Measurements from ENCODE around the gene LSM12. TPM values are rescaled to one million over a fixed set of nuclear protein-coding genes. Genes with fewer than 3 reads are reported as not detected.
"Not testable (repeated sequence)": the region's sequence is repeated elsewhere in the genome, so short reads cannot be mapped to it uniquely, and the experiment has no call there.

The LSM12 gene
- total RNA-seq, 4 donors from 2014 or later: 37.8 to 59.2 (median 46.0) TPM

DNA sequence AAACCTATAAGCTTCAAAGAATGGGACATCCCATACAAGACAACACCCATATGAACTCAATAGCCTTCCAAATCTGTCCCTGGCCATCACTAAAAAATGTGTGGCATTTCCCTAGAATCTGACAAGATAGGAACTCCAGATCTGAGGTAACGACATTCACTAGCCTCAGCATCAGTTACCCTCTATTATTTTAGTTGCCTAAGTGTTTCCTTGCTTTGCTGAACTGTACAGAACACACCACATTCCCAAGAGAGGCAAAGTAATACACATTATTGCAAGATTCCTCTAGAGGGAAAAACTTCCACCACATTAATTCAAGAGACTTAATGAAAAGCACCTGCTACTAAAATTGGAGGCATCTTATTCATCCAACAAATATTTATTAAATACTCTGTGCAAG is 5.0 kb downstream of the LSM12 start:
- Histone ChIP-seq H3K4me3 (no peak overlapping the region), H3K27me3 (no peaks in the 10 kb centered on the region), H3K9me3 (no peaks in the 10 kb centered on the region), H3K36me3 (peaks cover 27 to 77% (median 49%) of the 10 kb centered on the region in 4 donors), H3K4me1 (peaks cover 32 to 52% (median 34%) of the 10 kb centered on the region in 4 donors), H3K27ac (replicated peaks in 1 of 4) (no peak overlapping the region)
- intact Hi-C loops (cut with DNase I): no loop called here
- no peak for DNase-seq (ENCODE audit: extremely low spot score)
- no peak for TF ChIP-seq POLR2AphosphoS5 (IDR thresholded peaks at IDR 0.05)
- no peak for TF ChIP-seq EP300 (IDR thresholded peaks at IDR 0.05)
- no peak for TF ChIP-seq POLR2A (IDR thresholded peaks at IDR 0.05; ENCODE audit: low read depth)
- TF ChIP-seq, protein P1, sequence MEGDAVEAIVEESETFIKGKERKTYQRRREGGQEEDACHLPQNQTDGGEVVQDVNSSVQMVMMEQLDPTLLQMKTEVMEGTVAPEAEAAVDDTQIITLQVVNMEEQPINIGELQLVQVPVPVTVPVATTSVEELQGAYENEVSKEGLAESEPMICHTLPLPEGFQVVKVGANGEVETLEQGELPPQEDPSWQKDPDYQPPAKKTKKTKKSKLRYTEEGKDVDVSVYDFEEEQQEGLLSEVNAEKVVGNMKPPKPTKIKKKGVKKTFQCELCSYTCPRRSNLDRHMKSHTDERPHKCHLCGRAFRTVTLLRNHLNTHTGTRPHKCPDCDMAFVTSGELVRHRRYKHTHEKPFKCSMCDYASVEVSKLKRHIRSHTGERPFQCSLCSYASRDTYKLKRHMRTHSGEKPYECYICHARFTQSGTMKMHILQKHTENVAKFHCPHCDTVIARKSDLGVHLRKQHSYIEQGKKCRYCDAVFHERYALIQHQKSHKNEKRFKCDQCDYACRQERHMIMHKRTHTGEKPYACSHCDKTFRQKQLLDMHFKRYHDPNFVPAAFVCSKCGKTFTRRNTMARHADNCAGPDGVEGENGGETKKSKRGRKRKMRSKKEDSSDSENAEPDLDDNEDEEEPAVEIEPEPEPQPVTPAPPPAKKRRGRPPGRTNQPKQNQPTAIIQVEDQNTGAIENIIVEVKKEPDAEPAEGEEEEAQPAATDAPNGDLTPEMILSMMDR (IDR thresholded peaks at IDR 0.05): no peak
- WGBS: 60% methylated on average over 1 of the region's 1 CpG

DNA sequence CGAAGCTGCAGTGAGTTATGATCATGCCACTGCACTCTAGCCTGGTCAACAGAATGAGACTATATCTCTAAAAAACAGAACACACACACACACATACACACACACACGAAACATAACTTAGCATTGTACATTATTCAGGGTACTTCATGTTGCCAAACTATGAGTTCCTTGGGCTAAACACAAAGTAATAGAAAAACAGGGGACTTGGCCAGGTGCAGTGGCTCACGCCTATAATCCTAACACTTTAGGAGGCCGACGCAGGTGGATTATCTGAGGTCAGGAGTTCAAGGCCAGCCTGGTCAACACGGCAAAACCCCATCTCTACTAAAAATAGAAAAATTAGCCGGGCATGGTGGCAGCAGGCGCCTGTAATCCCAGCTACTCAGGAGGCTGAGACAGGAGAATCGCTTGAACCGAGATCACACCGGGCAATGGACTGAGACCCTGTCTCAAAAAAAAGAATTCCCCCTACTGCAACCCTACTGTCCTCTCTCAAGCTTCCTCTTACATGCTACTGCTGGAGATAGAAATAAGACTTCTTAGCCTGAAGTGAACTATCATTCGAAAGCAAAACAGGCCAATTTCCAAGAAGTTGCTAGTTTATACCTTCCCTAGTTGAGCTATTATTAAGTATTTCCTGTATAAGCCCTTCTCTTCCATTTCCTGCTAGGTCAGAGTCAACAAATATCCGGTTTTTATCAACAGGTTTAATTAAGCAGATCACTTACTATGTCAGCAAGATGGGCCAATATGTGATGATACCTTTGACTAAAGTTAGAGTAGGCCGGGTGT is 7.2 kb downstream of the LSM12 start:
- WGBS: 89% methylated on average over 14 of the region's 14 CpGs
- peaks cover 27 to 89% (median 57%) of the 10 kb centered on the region in 4 donors for H3K36me3 ChIP-seq

DNA sequence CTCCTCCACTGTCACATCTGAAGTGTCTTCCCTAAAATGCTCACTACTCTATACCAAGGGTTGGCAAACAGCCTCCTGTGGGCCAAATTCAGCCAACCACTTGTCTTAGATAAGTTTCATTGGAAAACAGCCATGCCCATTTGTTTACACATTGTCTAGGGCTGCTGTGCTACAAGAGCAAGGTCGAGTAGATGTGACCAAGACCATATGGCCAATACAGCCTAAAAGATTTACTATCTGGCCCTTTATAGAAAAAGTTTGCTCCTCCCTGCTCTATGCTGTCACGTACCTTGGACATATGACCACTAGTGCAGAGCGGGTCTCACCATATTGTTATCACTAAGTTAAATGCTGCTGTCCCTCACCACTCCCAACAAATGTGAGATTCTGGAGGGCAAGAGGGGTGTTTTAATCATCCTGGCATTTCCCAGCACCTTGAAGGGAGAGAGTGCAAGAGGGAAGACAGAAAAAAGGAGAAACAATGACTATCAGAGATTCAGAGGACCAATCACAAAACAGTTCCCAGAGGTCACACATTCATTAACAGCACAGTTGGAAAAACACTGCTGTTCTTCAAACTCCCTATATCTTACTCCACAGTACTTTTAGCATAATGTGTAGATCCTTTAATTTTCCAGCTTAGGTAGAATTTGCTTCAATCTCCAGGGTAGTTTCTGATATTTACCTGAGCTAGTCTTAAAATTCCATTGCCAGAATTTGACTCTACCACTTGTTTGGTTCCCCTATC is 13.2 kb downstream of the LSM12 start:
- Histone ChIP-seq H3K4me3 (no peak overlapping the region), H3K36me3 (peaks cover 33 to 82% (median 65%) of the 10 kb centered on the region in 4 donors), H3K4me1 (peaks cover 7 to 19% (median 12%) of the 10 kb centered on the region in 4 donors), H3K27ac (replicated peaks in 1 of 4) (no peak overlapping the region), H3K9me3 (no peaks in the 10 kb centered on the region), H3K27me3 (no peaks in the 10 kb centered on the region)
- TF ChIP-seq POLR2AphosphoS5 (IDR thresholded peaks at IDR 0.05): no peak
- no peak for TF ChIP-seq EP300 (IDR thresholded peaks at IDR 0.05)
- no peak for TF ChIP-seq POLR2A (IDR thresholded peaks at IDR 0.05; ENCODE audit: low read depth)
- TF ChIP-seq, protein P1 (IDR thresholded peaks at IDR 0.05): no peak
- WGBS: 62% methylated on average over 3 of the region's 3 CpGs
- intact Hi-C loops (cut with DNase I): no loop called here
- DNase-seq (ENCODE audit: extremely low spot score): no peak

More for the DNA sequence above, 7.2 kb downstream of the LSM12 start:
- TF ChIP-seq EP300 (IDR thresholded peaks at IDR 0.05) (no peak), POLR2A (IDR thresholded peaks at IDR 0.05; ENCODE audit: low read depth) (no peak), POLR2AphosphoS5 (IDR thresholded peaks at IDR 0.05) (no peak)
- TF ChIP-seq, protein P1 (IDR thresholded peaks at IDR 0.05): no peak
- H3K9me3 ChIP-seq: no peaks in the 10 kb centered on the region
- H3K27ac ChIP-seq (replicated peaks in 1 of 4): no peak overlapping the region
- DNase-seq (ENCODE audit: extremely low spot score): no peak
- no peak overlapping the region for H3K4me3 ChIP-seq
- H3K4me1 ChIP-seq: peaks cover 17 to 36% (median 19%) of the 10 kb centered on the region in 4 donors
- intact Hi-C loops (cut with DNase I): no loop called here
- no peaks in the 10 kb centered on the region for H3K27me3 ChIP-seq

DNA sequence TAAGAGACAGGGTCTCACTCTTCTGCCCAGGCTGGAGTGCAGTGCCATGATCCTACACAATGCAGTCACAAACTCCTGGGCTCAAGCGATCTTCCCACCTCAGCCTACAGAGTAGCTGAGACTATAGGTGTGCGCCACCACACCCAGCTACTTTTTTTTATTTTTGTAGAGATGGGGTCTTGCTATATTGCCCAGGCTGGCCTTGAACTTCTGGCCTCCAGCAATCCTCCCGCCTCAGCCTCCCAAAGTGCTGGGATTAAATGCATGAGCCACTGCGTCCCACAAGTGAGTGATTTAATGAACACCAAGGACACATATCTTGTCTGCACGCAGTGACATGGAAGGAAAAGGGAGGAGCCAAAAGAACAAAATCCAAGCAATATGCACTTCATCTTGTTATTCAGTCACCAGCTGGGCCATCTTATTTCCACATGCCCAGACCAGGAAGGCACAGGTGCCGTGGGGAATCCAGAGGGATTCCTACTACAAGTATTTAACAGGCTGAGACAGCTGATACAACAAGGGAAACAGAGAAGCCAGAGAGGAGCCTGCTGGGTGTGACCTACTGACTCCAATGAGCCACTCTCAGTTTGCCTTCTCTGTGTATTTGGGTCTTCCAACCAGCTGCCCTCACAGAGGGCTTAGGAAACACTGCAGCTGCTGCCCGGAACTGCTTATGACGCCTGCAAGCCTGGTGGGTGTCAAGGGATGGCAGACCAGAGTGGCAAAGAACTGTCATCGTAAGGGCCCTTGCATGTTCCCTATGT is 17.0 kb downstream of the LSM12 start:
- 89% methylated on average over 9 of the region's 9 CpGs for WGBS
- Histone ChIP-seq H3K4me3 (no peak overlapping the region), H3K4me1 (peaks cover 9 to 30% (median 13%) of the 10 kb centered on the region in 4 donors), H3K27ac (replicated peaks in 1 of 4) (no peak overlapping the region), H3K36me3 (peaks cover 28 to 71% (median 57%) of the 10 kb centered on the region in 4 donors), H3K27me3 (no peaks in the 10 kb centered on the region), H3K9me3 (no peaks in the 10 kb centered on the region)
- TF ChIP-seq EP300 (IDR thresholded peaks at IDR 0.05) (no peak), POLR2AphosphoS5 (IDR thresholded peaks at IDR 0.05) (no peak), POLR2A (IDR thresholded peaks at IDR 0.05; ENCODE audit: low read depth) (no peak)
- TF ChIP-seq, protein P1 (IDR thresholded peaks at IDR 0.05): no peak
- DNase-seq (ENCODE audit: extremely low spot score): no peak
- intact Hi-C loops (cut with DNase I): no loop called here

DNA sequence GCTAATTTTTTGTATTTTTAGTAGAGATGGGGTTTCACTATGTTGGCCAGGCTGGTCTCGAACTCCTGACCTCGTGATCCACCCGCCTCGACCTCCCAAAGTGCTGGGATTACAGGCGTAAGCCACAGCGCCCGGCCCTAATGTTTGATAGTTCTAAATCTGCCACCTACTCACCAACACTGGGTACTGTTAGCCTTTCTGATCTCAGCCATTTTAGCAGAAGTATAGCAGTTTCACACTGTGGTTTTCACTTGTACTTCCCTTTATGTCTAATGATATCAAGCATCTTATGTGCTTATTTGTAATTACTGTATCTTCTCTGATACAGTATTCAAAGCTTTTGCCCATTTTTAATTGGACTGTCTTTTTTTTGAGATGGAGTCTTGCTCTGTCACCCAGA is 19.6 kb downstream of the LSM12 start:
- Histone ChIP-seq H3K4me1 (peaks cover 17 to 38% (median 29%) of the 10 kb centered on the region in 4 donors), H3K36me3 (peaks cover 20 to 49% (median 44%) of the 10 kb centered on the region in 4 donors)
- H3K27ac ChIP-seq (replicated peaks in 1 of 4); H3K27me3 ChIP-seq; H3K9me3 ChIP-seq; intact Hi-C loops (cut with DNase I); DNase-seq (ENCODE audit: extremely low spot score); H3K4me3 ChIP-seq: not testable (repeated sequence)
- WGBS: 100% methylated on average over 4 of the region's 7 CpGs
